GM06990 (cell line): ENCODE results near the gene TRIM38.
"Not testable (repeated sequence)": the region's sequence is repeated elsewhere in the genome, so short reads cannot be mapped to it uniquely, and the experiment has no call there.

ENCODE experiments used
- DNase-seq: peaks from one replicate; pipeline ENCODE4 v3.0.0-alpha.2; 2011; ENCODE audit not compliant: insufficient read length; ENCODE audit errors: extremely low read depth
- H3K27me3 ChIP-seq: replicated peaks from 2 replicates; pipeline ENCODE4 v1.6.0; 2011; ENCODE audit warnings: low read length; ENCODE audit not compliant: control insufficient read depth, insufficient read depth
- H3K36me3 ChIP-seq: 2 replicates; pipeline ENCODE4 v1.5.1; 2011; ENCODE audit warnings: low read length; ENCODE audit not compliant: control insufficient read depth, insufficient read depth
- H3K4me3 ChIP-seq: replicated peaks from 2 replicates; pipeline ENCODE4 v1.5.1; 2011; ENCODE audit warnings: low read depth, mild to moderate bottlenecking, control low read depth, low read length
- CTCF ChIP-seq: IDR thresholded peaks from 2 replicates; pipeline ENCODE4 v1.5.1; 2011; ENCODE audit warnings: low read length, control low read depth, mild to moderate bottlenecking, inconsistent platforms; ENCODE audit not compliant: insufficient read depth, poor library complexity, severe bottlenecking

Gene TRIM38

GRCh38 chr6:25943887-25944286 is 18.7 kb upstream of the TRIM38 start:
- no peaks in the 10 kb centered on the region for H3K36me3 ChIP-seq
- H3K4me3 ChIP-seq, result no peak overlapping the region
- DNase-seq, result no peak
- TF ChIP-seq CTCF, result no peak
- H3K27me3 ChIP-seq, result no peaks in the 10 kb centered on the region

- TF ChIP-seq CTCF, result no peak
- Histone ChIP-seq H3K36me3 (no peaks in the 10 kb centered on the region), H3K4me3 (no peak overlapping the region), H3K27me3 (no peaks in the 10 kb centered on the region)
- DNase-seq, result peak; percentile 45
These were observed 17.7 kb upstream of the TRIM38 start for GRCh38 chr6:25944688-25945574.

GRCh38 chr6:25945738-25946137 is 16.9 kb upstream of the TRIM38 start:
- H3K4me3 ChIP-seq, DNase-seq, H3K27me3 ChIP-seq, H3K36me3 ChIP-seq: not testable (repeated sequence)

- no peaks in the 10 kb centered on the region for H3K27me3 ChIP-seq
- DNase-seq, result no peak
- H3K4me3 ChIP-seq, result no peak overlapping the region
- TF ChIP-seq CTCF, result no peak
- H3K36me3 ChIP-seq, result no peaks in the 10 kb centered on the region
These were observed 16.0 kb upstream of the TRIM38 start for GRCh38 chr6:25946631-25947030.

- H3K27me3 ChIP-seq, H3K4me3 ChIP-seq, DNase-seq, H3K36me3 ChIP-seq: not testable (repeated sequence)
These were observed 15.1 kb upstream of the TRIM38 start for GRCh38 chr6:25947492-25947891.

GRCh38 chr6:25949695-25950094 is 12.9 kb upstream of the TRIM38 start:
- Histone ChIP-seq H3K27me3 (no peaks in the 10 kb centered on the region), H3K4me3 (no peak overlapping the region), H3K36me3 (no peaks in the 10 kb centered on the region)
- no peak for TF ChIP-seq CTCF
- no peak for DNase-seq
